ENCODE measurements around the gene MMP24OS. TPM values are rescaled to one million over a fixed set of nuclear protein-coding genes. Genes with fewer than 3 reads are reported as not detected.

Gene MMP24OS
- total RNA-seq, 1 experiment from 2014 or later = 18.5 TPM

DNA sequence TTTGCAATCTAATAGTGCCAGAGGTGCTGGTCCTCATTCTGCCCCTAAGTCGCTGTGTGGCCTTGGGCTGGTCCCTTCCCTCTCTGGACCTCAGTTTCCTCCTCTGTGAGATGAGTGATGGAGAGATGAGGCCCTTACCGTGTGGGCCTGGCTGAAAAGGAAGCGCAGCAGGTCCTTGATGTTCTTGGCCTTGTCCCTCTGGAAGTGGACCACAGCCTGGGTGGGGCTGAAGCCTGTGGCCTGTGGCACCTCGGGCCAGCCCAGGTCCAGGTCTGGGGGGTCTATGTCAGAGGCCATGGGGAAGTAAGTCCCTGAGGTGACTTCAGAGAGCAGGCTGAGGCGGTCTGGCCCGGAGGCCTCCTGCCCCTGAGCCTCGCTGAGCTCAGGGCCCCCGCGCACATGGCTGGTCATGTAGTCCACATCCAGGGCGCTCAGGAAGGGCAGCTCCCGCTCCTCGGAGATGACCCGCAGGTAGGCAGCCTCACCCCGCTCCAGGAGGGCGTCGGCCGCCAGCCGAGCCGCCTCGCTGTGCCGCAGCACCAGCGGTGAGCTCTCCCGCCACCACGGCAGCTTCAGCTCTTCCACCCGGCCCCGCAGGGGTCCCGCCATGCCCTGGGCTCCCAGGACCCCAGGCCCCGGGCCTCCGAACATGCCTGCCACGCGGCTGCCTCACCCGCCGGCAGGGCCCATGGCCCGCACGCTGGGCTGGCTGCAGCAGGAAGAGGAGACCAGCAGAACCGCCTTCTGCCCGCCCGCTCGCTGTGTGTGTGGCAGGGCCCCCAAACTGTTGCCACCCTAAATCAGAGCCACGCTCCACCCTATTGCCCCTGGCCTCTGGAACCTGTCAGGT lies 14.0 kb upstream of the MMP24OS start, which contains the start of gene FAM83C:
Gene FAM83C (minus strand): TSS at position 772 of the 850 bp plus-strand sequence. CDS start 121 bp downstream, at position 651.
- Histone ChIP-seq H3K4me1 (replicated peaks) (no peaks in the 10 kb centered on the region), H3K27ac (no peak within 1 kb of the TSS), H3K36me3 (no peaks in the 10 kb centered on the region), H3K4me3 (no peak within 1 kb of the TSS), H3K9me3 (replicated peaks) (no peaks in the 10 kb centered on the region), H3K27me3 (replicated peaks) (no peaks in the 10 kb centered on the region)
- no peak for DNase-seq (ENCODE audit: low read depth in 1 of 2, low spot score in 2 of 2)

DNA sequence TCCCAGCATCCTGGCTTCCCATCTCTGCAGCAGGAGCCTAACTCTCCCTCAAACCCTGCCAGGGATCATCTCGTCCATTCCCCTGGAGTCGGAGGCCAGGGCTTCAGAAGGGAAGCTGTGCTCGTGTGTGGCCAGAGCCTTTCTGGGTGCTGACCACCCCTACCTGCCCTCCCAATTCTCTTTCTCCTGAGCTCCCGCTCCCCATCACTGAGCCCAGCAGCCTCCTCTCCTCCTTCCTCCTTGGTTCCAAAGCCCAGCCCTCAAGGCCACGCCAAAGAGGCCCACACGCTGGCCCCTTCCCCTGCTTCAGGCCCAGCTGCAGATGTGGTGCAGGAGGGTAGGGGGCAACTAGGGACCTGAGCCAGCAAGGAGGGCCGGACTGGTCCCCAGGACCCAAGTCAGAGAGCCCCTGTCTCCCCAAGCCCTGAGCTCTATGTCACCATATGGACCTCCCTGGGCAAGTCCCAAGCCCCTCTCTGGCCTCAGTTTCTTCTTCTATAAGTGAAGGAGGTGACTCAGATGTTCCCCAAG lies 13.0 kb upstream of the MMP24OS start:
- no peaks in the 10 kb centered on the region for H3K4me1 ChIP-seq (replicated peaks)
- H3K27me3 ChIP-seq (replicated peaks) = no peaks in the 10 kb centered on the region
- DNase-seq (ENCODE audit: low read depth in 1 of 2, low spot score in 2 of 2) = no peak
- H3K9me3 ChIP-seq (replicated peaks) = no peaks in the 10 kb centered on the region
- no peaks in the 10 kb centered on the region for H3K36me3 ChIP-seq
- H3K27ac ChIP-seq = no peak overlapping the region
- no peak overlapping the region for H3K4me3 ChIP-seq

DNA sequence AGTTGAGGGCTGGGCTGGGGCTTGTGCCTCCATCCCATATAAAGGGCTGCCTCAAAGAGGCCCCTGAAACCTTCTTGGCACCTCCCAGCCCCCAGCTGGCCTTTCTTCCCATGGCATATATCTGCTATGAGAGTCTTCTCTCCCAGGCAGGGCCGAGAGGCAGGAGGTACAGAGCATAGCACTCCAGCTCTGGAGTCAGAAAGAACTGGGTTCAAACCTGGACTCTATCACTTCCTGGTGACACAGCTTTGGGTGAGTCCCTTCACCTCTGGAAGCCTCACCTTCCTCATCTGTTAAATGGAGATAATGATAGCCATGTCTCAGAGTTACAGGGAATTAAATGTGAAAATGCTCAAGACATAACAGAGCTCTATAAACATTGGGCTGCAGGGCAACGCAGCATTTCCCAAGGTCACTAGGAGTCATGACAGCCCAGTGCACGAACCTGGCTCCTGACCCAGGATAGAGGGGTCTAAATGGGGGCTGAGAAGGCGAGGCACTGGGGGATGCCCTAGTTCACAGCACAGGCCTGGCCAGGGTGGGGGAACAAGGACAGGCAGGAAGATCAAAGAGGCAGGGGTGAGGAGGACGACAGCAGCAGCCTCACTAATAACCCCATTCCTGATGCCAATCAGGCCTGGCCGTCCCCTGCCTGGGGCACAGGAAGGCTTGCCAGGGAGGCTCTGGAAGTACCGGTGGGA lies 12.4 kb upstream of the MMP24OS start:
- Histone ChIP-seq H3K9me3 (replicated peaks) (no peaks in the 10 kb centered on the region), H3K27ac (no peak overlapping the region), H3K36me3 (no peaks in the 10 kb centered on the region), H3K4me3 (no peak overlapping the region), H3K4me1 (replicated peaks) (peaks cover under 1% of the 10 kb centered on the region), H3K27me3 (replicated peaks) (no peaks in the 10 kb centered on the region)
- DNase-seq (ENCODE audit: low read depth in 1 of 2, low spot score in 2 of 2) = no peak

DNA sequence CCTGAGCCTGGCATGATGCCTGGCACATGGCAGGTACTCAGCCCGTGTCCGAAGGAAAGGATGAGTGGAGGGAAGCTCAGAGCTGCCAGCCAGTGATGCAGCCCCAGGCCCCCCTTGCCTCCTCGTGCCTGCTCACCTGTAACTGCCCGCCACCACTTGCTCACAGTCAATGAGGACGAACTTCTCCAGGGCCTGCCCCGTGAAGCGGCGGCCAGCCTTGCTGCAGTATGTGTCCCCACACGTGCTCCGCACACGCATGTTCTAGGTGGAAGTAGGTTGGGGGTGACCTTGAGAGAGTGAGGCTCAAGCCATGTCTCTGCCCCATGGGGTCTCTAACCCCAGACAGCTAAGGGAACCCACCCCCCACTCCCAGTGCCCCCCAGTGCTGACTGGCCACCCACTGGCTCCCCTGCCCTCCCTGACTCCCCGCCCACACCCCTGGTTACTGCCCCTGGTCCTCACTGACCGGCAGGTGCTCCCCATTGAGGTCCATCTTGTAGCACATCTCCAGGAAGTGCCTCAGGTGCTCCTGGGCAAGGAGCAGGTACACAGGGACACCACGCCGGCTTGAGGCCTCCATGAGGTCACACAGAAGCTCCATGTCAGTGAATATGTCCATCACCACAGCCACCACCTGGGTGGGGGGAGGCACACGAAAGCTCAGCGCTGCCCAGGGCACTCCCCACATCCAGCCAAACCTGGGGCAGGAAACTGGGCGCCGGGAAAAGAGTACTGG lies 10.6 kb upstream of the MMP24OS start:
- peaks cover 6% of the 10 kb centered on the region for H3K4me1 ChIP-seq (replicated peaks)
- H3K27me3 ChIP-seq (replicated peaks) = no peaks in the 10 kb centered on the region
- peaks cover 6% of the 10 kb centered on the region for H3K36me3 ChIP-seq
- H3K27ac ChIP-seq = no peak overlapping the region
- H3K4me3 ChIP-seq = no peak overlapping the region
- DNase-seq (ENCODE audit: low read depth in 1 of 2, low spot score in 2 of 2) = no peak
- no peaks in the 10 kb centered on the region for H3K9me3 ChIP-seq (replicated peaks)

DNA sequence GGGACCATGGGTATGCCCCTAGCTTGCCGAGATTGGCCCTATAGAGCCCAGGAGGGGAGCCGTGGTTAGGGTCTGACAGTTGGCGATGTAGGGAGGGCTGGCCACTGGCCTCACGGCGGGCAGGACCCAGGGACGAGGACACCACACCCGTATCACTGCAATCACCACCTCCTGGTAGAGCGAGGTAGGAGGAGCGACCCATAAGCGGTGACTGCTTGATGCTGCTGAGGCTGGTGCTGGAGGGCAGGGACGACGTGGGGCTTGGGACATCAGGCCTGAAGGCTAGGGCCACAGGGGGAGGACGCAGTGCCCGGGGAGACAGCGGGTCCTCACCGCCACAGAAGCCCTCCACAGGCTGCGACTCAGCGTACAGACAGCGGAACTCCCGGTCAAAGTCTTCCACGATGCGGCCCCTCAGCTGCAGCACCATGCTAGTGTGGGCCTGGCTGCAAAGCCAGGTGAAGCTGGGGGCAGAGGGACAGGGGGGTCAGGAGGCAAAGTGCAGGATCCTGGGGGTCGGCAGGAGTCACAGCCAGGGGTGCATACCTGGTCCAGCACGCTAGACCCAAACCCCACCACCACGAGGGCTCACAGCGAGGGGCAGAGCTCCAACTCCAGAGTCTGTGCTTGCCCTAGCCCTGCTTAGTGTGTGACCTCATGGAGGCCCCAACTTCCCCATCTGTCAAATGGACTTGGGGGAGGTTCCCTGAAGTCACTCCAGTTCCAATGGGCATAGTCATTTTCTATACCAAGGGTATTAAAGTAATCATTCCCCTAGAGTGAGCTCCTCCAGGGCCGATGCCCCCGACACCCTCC lies 9.8 kb upstream of the MMP24OS start:
- no peak for DNase-seq (ENCODE audit: low read depth in 1 of 2, low spot score in 2 of 2)
- Histone ChIP-seq H3K27ac (no peak overlapping the region), H3K4me3 (no peak overlapping the region), H3K36me3 (peaks cover 12% of the 10 kb centered on the region), H3K4me1 (replicated peaks) (peaks cover 9% of the 10 kb centered on the region), H3K9me3 (replicated peaks) (no peaks in the 10 kb centered on the region), H3K27me3 (replicated peaks) (no peaks in the 10 kb centered on the region)

DNA sequence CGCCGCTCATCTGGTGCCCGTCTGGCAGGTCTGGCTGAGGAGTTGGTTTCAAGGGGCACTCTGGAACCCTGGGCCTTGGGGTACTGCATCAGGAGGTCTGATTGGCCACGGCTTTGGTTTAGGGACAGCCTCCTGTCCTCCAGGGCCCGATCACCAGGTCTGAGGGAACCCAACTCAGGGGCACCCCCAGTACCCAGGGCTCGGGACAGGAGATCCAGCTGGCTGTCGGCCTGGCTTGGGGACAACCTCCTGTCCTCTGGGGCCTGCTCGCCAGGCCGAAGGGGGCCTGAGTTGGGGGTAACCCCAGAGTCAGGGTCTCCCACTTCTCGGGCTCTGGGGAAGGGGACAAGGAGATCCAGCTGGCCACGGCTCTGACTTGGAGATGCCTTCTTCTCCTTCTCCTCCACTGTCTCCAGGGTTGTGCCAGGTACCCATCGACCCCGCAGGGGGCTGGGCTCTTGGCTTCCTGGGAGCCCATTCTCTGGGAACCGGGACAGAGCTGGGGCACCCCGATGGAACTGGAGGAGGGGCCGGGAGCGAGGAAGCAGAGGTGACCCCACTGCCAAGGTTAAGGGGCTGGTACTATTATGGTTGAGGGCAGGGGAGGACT lies 9.1 kb upstream of the MMP24OS start:
- Histone ChIP-seq H3K4me3 (no peak overlapping the region), H3K4me1 (replicated peaks) (peaks cover 9% of the 10 kb centered on the region), H3K27ac (no peak overlapping the region), H3K36me3 (peaks cover 16% of the 10 kb centered on the region), H3K27me3 (replicated peaks) (no peaks in the 10 kb centered on the region), H3K9me3 (replicated peaks) (no peaks in the 10 kb centered on the region)
- no peak for DNase-seq (ENCODE audit: low read depth in 1 of 2, low spot score in 2 of 2)

DNA sequence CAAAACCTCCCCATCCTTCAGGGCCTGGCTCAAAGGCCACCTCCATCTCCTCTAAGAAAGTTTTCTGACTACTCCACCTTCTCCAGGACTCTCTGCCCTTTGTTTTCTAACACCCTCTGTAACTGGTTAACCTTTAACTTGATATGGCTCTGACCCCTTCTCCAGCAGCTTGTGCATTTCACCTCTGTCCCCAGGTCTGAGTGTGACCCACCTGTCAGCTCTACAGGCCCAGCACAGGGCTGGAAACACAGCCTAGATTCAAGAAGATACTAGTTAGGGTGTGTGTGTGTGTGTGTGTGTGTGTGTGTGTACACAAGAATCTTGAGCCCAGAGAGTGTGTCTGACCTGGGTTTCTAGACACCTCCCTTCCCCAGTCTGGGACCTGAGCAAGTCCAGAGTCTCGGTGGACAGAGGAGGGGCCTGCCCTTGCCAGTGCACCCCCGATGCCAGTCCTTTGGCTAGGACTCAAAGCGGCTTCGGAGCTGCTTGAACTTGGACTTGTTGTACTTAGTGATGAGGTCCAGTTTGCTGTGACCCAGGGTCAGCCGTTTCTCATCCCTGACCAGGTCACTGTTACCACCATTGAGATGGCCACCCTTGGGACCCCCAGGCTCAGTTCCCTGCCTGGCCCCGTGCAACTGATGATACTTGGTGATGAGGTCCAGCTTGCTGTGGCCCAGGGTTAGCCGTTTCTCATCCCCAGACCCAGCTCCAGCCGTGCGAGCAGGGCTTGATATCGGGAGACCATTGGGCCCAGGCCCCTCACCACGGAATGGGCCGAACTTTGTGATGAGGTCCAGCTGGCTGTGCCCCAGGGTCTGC lies 8.4 kb upstream of the MMP24OS start:
- H3K27ac ChIP-seq = no peak overlapping the region
- no peak for DNase-seq (ENCODE audit: low read depth in 1 of 2, low spot score in 2 of 2)

DNA sequence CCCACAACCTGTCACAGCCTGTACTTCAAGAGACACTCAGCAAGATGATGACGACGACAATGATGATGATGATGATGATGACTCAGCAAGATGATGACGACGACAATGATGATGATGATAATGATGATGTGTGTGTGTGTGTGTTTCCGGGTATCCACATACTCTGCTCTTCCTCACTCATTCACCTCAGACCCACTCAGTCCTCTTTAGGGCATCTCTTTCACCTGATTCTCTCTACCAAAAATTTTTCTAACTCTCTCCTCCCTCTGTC lies 7.8 kb upstream of the MMP24OS start:
- Histone ChIP-seq H3K36me3 (peaks cover 26% of the 10 kb centered on the region), H3K4me1 (replicated peaks) (peaks cover 9% of the 10 kb centered on the region), H3K9me3 (replicated peaks) (no peaks in the 10 kb centered on the region), H3K4me3 (no peak overlapping the region), H3K27me3 (replicated peaks) (no peaks in the 10 kb centered on the region), H3K27ac (no peak overlapping the region)
- DNase-seq (ENCODE audit: low read depth in 1 of 2, low spot score in 2 of 2) = no peak

More for the DNA sequence above, 8.4 kb upstream of the MMP24OS start:
- H3K9me3 ChIP-seq (replicated peaks) = no peaks in the 10 kb centered on the region
- peaks cover 9% of the 10 kb centered on the region for H3K4me1 ChIP-seq (replicated peaks)
- H3K36me3 ChIP-seq = peaks cover 23% of the 10 kb centered on the region
- no peaks in the 10 kb centered on the region for H3K27me3 ChIP-seq (replicated peaks)
- no peak overlapping the region for H3K4me3 ChIP-seq

DNA sequence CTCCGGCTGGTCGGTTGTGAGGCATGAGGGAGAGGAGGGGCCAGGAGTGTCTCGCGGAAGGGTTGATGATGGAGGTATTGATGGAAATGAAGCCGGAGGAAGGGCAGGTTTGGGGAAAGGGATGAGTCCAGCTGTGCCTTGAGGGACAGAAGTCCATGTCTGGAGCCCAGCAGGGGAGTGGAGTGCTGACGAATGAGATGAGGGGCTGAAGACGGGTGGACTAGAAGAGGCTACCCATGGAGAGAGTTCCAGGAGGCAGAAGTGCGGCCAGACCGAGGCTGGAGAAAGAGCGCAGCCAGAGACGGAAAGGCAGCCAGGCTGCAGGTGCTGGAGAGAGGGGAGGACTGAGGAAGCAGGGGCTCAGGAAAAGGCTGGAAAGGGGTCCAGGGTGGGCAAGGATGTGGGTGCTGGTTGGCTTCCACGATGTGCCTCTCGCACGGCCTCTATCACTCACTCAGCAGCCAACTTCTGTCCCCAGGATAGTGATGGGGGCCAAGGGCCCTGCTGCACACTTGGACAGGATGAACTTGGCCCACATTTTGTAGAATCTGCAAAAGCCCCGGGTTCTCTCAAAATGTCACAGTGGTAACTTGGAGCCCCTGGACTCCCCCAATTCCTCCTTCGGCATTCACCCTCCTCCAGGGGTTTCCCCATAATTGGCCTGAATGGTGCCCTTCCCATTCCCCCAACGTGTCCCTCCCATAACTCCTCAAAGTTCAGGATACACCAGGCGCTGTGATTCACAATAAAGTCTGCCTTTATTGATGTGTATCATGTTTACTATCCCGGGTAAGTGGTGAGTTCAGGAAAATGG lies 7.3 kb upstream of the MMP24OS start:
- H3K27ac ChIP-seq = peak overlapping the region; percentile 62

DNA sequence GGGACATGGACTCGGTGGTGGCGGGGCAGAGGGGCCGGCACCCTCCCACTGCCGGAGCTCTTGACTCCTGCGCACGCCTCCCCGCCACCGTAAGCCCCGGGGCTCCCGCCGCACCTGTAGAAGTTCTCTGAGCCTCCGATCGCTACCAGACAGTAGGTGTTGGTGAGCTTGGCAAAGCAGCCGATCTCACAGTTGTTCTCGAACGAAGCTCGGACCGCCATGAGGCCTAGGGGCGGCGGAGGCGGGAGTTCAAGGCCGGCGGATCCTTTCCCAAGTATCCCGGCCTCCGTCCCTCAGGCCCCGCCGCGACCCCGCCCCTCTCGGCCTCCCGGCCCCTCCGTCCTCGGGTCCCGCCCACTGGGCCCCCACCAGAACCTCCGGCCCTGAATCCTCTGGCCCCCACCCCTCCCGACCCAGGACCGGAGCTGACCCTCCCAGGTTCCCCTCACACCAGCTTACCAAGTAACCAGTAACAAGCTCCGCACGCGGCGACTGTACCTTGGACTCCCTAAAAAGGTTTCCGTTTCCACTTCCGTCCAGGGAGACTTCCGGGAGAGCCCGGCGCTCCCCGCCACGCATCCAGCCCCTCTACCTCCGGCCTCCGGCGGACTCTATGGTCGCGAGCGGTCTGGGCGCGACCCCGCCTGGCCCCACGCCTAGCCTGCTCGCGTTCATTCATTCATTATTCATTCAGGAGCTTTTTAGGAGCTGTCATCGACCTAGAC lies 6.5 kb upstream of the MMP24OS start, which contains the start of gene EIF6:
Gene EIF6 (minus strand): TSS at position 506 of the 725 bp plus-strand sequence. CDS start 285 bp downstream, at position 221.
- H3K27me3 ChIP-seq (replicated peaks) = no peaks in the 10 kb centered on the region
- H3K4me1 ChIP-seq (replicated peaks) = peaks cover 9% of the 10 kb centered on the region
- H3K4me3 ChIP-seq = peak within 1 kb of the TSS; percentile 82
- peaks cover 39% of the 10 kb centered on the region for H3K36me3 ChIP-seq
- no peaks in the 10 kb centered on the region for H3K9me3 ChIP-seq (replicated peaks)
- peak; percentile 84 to 90 for DNase-seq (ENCODE audit: low read depth in 1 of 2, low spot score in 2 of 2)
- H3K27ac ChIP-seq = peak within 1 kb of the TSS; percentile 62

More for the DNA sequence above, 7.3 kb upstream of the MMP24OS start:
- H3K9me3 ChIP-seq (replicated peaks) = no peaks in the 10 kb centered on the region
- H3K36me3 ChIP-seq = peaks cover 31% of the 10 kb centered on the region
- no peaks in the 10 kb centered on the region for H3K27me3 ChIP-seq (replicated peaks)
- DNase-seq (ENCODE audit: low read depth in 1 of 2, low spot score in 2 of 2) = no peak
- peaks cover 9% of the 10 kb centered on the region for H3K4me1 ChIP-seq (replicated peaks)
- H3K4me3 ChIP-seq = peak overlapping the region; percentile 82

Data from SJSA1 (cell line).